ENCODE measurements around the gene CACNA1F. TPM values are rescaled to one million over a fixed set of nuclear protein-coding genes. Genes with fewer than 3 reads are reported as not detected.

The CACNA1F gene
- not detected in 5 replicates for total RNA-seq (2022; extraction: Qiagen RNA extraction)

DNA sequence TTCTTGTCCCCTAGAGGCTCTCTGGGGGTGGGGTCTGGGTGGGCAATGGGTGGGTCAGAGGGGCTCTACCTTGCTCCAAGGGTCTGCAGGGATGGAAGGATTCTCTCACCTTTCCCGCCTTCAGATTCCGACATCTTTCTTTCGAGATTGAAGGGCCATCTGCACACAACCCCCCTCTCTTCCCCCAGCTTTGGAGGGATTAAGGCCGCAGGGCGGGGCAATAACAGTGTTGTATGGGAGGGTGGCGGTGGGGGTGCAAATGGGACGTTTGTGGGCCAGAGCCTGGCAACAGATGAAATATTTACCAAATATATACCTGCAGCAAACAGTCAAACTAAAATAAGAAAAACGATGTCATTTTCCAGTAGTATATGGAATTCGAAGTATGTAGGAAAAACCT, at the start of gene CACNA1F:
Gene CACNA1F (minus strand): TSS at position 165 of the 400 bp plus-strand sequence. CDS start 31 bp downstream, at position 134.

DNA sequence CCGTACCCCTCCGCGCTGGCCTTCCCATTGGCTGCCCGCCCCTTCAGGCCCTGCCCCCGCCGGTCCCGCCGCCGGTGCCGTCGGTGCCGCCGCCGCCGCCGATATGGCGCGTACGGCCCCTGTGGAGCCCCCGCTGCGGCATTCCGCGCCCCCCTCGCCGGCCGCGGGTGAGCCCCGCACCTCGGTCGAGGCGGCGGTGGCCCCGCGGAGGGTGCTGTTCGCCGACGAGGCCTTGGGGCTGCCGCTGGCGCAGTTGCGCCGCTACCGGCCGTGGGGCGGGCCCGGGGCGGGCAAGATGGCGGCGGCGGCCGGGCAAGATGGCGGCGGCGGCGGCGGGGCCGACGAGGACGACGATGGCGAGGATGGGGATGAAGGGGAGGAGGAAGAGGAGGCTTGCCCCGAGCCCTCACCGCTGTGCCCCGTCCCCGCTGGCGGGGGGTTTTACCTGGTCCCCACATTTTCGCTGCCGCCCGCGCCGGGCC, 36.7 kb upstream of the CACNA1F start, which contains the start of gene PPP1R3F:
Gene PPP1R3F (plus strand): TSS at position 27 of the 482 bp plus-strand sequence. CDS start 77 bp downstream, at position 104.

DNA sequence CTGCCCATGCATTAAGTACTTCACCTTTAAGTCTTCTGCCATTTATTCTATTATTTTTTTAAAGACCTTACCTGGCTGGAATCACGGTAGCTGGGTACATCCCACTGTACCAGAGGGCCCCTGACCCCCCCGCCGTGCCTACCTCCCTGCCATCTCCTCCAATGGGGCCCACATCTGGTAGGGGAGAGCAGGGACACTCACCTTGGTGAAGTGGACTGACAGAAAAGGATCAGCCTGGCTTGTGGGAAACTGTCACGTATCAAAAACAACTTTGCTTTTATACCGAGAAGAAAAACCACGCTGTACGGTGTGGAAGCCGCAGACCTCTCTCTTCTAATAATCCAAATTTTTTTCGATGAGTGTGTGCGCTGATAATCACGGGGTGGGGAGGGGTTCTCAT, 31.3 kb upstream of the CACNA1F start, which contains the start of gene FOXP3:
Gene FOXP3 (minus strand): TSS at position 251 of the 400 bp plus-strand sequence. CDS start 6,205 bp downstream, outside the sequence.

DNA sequence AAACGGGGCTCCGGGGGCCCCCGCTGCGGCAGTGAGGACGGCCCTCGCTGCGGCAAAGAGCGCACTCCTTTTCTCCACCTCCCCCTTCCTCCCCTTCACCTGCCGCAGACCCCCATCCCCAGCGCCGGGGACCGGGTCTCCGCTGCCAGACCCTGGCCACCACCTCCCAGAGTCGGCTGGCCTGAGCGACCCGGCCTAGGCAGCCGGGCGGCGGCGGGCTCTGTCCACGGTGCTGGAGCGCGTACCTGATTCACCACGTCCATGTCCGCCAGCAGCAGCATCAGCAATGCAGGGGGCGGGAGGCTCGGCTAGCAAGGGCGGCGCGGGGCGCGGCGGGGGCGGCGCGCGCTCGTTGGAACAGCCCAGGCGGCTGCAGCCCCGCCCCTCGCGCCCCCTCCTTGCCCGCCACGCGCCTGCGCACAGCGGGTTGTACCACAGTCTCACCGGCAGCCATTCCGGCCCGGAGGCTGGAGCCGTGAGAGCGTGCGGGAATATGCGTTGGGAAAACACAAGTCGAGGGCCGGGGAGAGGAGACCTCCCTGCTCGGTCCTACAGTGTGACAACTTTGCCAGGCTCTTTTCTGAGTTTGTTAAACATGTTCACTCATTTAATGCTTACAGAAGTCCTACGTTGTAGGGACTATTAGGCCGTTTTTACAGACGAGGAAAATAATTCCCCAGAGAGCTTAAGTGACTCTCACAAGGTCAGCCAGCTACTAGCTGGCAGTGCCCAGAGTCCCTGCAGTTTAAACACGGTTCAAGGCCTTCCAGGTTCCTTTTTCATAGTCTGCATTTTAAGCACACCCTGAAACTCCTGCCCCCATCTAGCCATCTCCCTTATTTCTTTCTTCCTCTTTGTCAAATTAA, 33.0 kb downstream of the CACNA1F start, which contains the start of gene SYP:
Gene SYP (minus strand): TSS at position 288 of the 866 bp plus-strand sequence. CDS start 7 bp downstream, at position 281.

DNA sequence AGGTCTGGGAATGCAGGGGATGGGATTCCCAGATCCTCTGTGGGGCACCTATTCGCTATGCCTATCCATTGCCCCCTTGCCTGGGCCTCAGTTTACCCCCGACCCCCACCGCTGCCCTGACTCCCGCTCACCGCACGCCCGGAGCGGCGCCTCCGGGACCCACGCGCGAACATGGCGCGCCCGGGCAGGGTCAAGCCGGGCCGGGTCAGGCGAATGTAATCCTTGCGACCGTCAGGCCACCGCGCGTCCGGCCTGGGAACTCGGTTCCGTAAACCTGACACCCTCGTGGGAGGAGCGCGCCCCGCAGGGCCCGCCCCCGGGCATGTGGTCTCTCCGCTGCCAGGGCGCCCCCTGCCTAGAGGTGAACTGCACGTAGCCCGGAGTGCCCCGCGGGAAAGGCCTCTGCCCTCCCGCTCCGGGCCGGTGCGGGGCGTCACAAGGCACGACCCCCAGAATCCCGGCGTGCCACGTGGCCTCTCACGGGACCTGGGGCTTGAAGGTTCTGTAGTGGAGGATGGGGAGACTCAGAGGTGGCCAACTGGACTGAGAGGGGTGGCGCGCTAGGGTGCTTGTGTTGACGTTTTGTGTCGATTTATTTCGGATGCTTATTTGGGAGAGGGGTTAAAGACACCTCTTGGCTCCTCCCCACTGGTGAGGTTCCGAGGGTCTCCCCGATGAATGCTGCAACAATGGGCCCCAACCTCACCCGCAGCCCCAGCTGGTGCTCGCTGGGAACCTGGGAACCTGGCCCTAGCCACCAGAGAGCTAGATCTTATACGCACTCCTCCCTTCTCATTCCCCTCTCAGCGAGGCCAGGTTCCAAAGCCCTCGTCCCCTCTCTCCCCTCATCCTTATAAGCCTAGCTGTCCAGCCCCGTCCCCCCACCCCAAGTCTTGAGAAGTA, 46.8 kb downstream of the CACNA1F start, which contains the start of gene PRICKLE3:
Gene PRICKLE3 (minus strand): TSS at position 249 of the 903 bp plus-strand sequence. CDS start 76 bp downstream, at position 173.

DNA sequence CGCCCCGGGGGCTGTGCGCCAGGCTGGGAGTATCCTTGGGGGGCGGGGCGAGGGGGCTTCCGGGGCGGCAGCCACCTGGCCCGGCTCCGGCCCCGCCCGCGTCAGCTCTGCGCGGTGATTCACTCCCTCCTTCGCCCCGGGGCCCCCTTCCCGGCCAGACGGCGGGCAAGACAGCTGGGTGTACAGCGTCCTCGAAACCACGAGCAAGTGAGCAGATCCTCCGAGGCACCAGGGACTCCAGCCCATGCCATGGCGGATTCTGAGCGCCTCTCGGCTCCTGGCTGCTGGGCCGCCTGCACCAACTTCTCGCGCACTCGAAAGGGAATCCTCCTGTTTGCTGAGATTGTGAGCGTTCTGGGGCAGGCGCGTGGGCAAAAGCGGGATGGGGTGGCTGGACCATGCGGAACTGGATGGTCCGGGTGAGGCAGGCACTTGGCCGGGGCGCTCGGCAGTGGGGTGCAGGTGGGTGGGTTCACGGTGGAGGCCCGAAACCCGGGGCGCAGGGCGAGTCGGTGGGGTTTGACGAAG, 61.3 kb downstream of the CACNA1F start, which contains the start of gene PLP2:
Gene PLP2 (plus strand): TSS at position 147 of the 528 bp plus-strand sequence. CDS start 103 bp downstream, at position 250.

DNA sequence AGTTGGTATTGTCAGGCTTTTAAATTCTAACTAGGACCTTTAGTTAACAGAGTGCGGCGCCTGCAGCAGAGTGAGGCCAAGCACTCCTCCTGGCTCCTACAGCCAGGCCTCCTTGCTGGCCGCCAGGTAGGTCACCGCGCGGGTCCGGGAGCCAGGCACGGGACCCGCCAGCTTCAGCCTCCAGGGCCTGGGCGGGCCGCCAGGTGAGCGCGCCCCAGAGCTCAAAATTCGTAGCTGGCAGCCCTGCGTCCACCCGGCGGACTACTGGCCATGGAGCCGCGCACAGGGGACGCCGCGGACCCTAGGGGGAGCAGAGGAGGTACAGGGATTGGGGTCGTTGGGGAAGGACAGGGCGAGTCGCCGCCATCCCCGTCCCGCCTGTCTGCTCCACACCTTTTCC, 70.5 kb downstream of the CACNA1F start, which contains the start of gene MAGIX:
Gene MAGIX (plus strand): TSS at position 139 of the 400 bp plus-strand sequence. CDS start 132 bp downstream, at position 271.

Other genes starting within 250 kb of the CACNA1F start
- 17.3 to 21.8 TPM (median 18.1 TPM) in 5 replicates for gene GRIPAP1, start 231.1 kb downstream of the CACNA1F start, total RNA-seq (2022; extraction: Qiagen RNA extraction)
- gene TFE3, start 190.0 kb downstream of the CACNA1F start, total RNA-seq (2022; extraction: Qiagen RNA extraction): 45.3 to 50.5 TPM (median 48.5 TPM) in 5 replicates
- gene CCDC120, start 174.3 kb downstream of the CACNA1F start, total RNA-seq (2022; extraction: Qiagen RNA extraction): 2.7 to 4.1 TPM (median 3.5 TPM) in 5 replicates
- 31.7 to 45.8 TPM (median 41.5 TPM) in 5 replicates for gene PRAF2, start 159.3 kb downstream of the CACNA1F start, total RNA-seq (2022; extraction: Qiagen RNA extraction)
- 50.5 to 59.4 TPM (median 56.0 TPM) in 5 replicates for gene WDR45, start 153.5 kb downstream of the CACNA1F start, total RNA-seq (2022; extraction: Qiagen RNA extraction)
- gene GPKOW, start 109.6 kb downstream of the CACNA1F start, total RNA-seq (2022; extraction: Qiagen RNA extraction): 20.7 to 26.0 TPM (median 23.0 TPM) in 5 replicates
- 2.4 to 3.8 TPM (median 3.5 TPM) in 5 replicates for gene MAGIX, start 70.6 kb downstream of the CACNA1F start, total RNA-seq (2022; extraction: Qiagen RNA extraction)
- gene PLP2, start 61.4 kb downstream of the CACNA1F start, total RNA-seq (2022; extraction: Qiagen RNA extraction): 306 to 450 TPM (median 442 TPM) in 5 replicates
- 13.5 to 17.3 TPM (median 15.7 TPM) in 5 replicates for gene PRICKLE3, start 47.0 kb downstream of the CACNA1F start, total RNA-seq (2022; extraction: Qiagen RNA extraction)
- 2.5 to 2.9 TPM (median 2.8 TPM) in 5 replicates for gene SYP, start 33.1 kb downstream of the CACNA1F start, total RNA-seq (2022; extraction: Qiagen RNA extraction)
- 13.0 to 14.5 TPM (median 13.9 TPM) in 5 replicates for gene CCDC22, start 2.1 kb upstream of the CACNA1F start, total RNA-seq (2022; extraction: Qiagen RNA extraction)
- gene FOXP3, start 31.4 kb upstream of the CACNA1F start, total RNA-seq (2022; extraction: Qiagen RNA extraction): 0.07 to 0.13 TPM (median 0.08 TPM) in 5 replicates
- 1.9 to 3.0 TPM (median 2.7 TPM) in 5 replicates for gene PPP1R3F, start 36.5 kb upstream of the CACNA1F start, total RNA-seq (2022; extraction: Qiagen RNA extraction)
- gene GAGE10, start 70.3 kb upstream of the CACNA1F start, total RNA-seq (2022; extraction: Qiagen RNA extraction): not detected in 5 replicates
- not detected in 5 replicates for gene GAGE12J, start 88.7 kb upstream of the CACNA1F start, total RNA-seq (2022; extraction: Qiagen RNA extraction)
- not detected in 5 replicates for gene GAGE13, start 98.2 kb upstream of the CACNA1F start, total RNA-seq (2022; extraction: Qiagen RNA extraction)

Measured in A549 treated with Hydrocortisone at 1 μM for 4 hours (cell line).